Transverse colon (tissue), 4 donors: Measurements from ENCODE around the gene MAP3K8. TPM values are rescaled to one million over a fixed set of nuclear protein-coding genes. Genes with fewer than 3 reads are reported as not detected.
A peak's percentile ranks its signal among the peaks of the same experiment; 100 is the strongest.

Experiments
- DNase-seq: peaks from one replicate; pipeline ENCODE4 v3.0.0-alpha.2; 2019
- H3K27ac ChIP-seq, 4 donors: fragments of 200-600 bp; sonication (generic); 2 replicates each; pipeline ENCODE4 v1.5.1; 2016 to 2018; ENCODE audit warnings: inconsistent platforms in 4 of 4
- H3K27me3 ChIP-seq: fragments of 200-600 bp; sonication (generic); 2 replicates; pipeline ENCODE4 v1.5.1; 2017; ENCODE audit warnings: inconsistent platforms
- H3K36me3 ChIP-seq, 4 donors: fragments of 200-600 bp; sonication (generic); 2 replicates each; pipeline ENCODE4 v1.5.1; 2017 to 2019; ENCODE audit warnings: inconsistent platforms in 4 of 4
- H3K4me1 ChIP-seq, 4 donors: fragments of 200-600 bp; sonication (generic); 2 replicates each; pipeline ENCODE4 v1.5.1; 2017 to 2020; ENCODE audit warnings: inconsistent platforms in 4 of 4
- H3K4me3 ChIP-seq, 4 donors: fragments of 200-600 bp; sonication (generic); 1 replicate in 1 of 4; 2 replicates in 3 of 4; pipeline versions ENCODE4 v1.5.1 to v1.6.1; 2017 to 2019; ENCODE audit warnings: inconsistent platforms in 4 of 4
- H3K9me3 ChIP-seq, 2 donors: fragments of 200-600 bp; sonication (generic); 2 replicates each; pipeline ENCODE4 v1.5.1; 2017 to 2019; ENCODE audit warnings: inconsistent platforms in 2 of 2
- CTCF ChIP-seq, 5 experiments: fragments of 200-600 bp in 3 of 5; fragments of 450-650 bp in 2 of 5; sonication (generic) in 3 of 5; IDR thresholded peaks; 1 replicate in 2 of 5; 2 replicates in 3 of 5; pipeline ENCODE4 v1.5.1; 2016 to 2017; ENCODE audit warnings: antibody characterized with exemption in 5 of 5, inconsistent platforms in 3 of 5, mild to moderate bottlenecking in 2 of 5, moderate library complexity in 1 of 5
- EP300 ChIP-seq: sonication (generic); formaldehyde crosslinking; IDR thresholded peaks from one replicate; pipeline ENCODE4 v1.6.1; 2017; ENCODE audit warnings: antibody characterized with exemption, low read depth
- POLR2A ChIP-seq: fragments of 450-650 bp; IDR thresholded peaks from one replicate; pipeline ENCODE4 v1.6.1; 2016; ENCODE audit warnings: antibody characterized with exemption, mild to moderate bottlenecking, moderate library complexity
- POLR2AphosphoS5 ChIP-seq, 3 donors: sonication (generic); formaldehyde crosslinking; IDR thresholded peaks; one replicate each; pipeline ENCODE4 v1.6.1; 2016; ENCODE audit warnings: antibody characterized with exemption in 3 of 3
- WGBS, 2 donors: methylation state at CpG; one replicate each; pipeline ENCODE4 v1.1.5; 2018; ENCODE audit warnings: low coverage in 1 of 2; 5-methylcytosine and 5-hydroxymethylcytosine counted together
- in situ Hi-C, 4 donors: fragments of 200-750 bp; cut with MboI; loops; one replicate each; pipeline versions ENCODE4 v1.15.0 to v1.15.1; 2017; ENCODE audit warnings: low sequenced_read_pairs in 3 of 4, low pct_ligation_motif_present in 1 of 4, low pct_unique_long_range_greater_than_20kb in 1 of 4
- intact Hi-C: fragments of 100-400 bp; cut with DNase I; formaldehyde crosslinking; loops from one replicate; pipeline ENCODE4 v1.15.1; 2023; ENCODE audit warnings: low total_unique reads
- total RNA-seq, 4 donors: library from RNA; depleted of rRNA; stranded (reverse); fragments of >200 nt; gene quantifications; one replicate each; pipeline ENCODE4 v1.1.0, GENCODE V29; 2016

MAP3K8 gene
- total RNA-seq, 4 donors from 2014 or later = 2.2 to 26.7 (median 11.8) TPM

DNA sequence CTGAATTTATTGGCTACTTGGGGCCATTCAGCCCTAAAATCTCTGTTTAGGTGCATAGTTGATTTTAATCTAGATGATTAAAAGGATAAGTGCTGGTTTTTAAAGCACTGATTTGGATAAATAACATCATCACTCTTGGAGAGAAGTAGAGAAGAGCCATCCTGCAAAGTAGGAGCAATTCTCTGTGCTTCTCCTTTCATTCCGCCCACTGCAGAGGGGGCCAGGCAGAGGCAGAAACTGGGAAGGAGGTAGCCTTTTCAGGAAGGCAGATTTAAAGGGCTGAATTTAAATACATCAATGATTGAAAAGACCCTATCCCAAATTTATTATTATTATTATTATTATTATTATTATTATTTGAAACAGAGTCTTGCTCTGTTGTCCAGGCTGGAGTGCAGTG lies 14.1 kb downstream of the MAP3K8 start:
- TF ChIP-seq EP300 = no peak
- in situ Hi-C loops = no loop called here
- no peak overlapping the region for H3K27ac ChIP-seq

DNA sequence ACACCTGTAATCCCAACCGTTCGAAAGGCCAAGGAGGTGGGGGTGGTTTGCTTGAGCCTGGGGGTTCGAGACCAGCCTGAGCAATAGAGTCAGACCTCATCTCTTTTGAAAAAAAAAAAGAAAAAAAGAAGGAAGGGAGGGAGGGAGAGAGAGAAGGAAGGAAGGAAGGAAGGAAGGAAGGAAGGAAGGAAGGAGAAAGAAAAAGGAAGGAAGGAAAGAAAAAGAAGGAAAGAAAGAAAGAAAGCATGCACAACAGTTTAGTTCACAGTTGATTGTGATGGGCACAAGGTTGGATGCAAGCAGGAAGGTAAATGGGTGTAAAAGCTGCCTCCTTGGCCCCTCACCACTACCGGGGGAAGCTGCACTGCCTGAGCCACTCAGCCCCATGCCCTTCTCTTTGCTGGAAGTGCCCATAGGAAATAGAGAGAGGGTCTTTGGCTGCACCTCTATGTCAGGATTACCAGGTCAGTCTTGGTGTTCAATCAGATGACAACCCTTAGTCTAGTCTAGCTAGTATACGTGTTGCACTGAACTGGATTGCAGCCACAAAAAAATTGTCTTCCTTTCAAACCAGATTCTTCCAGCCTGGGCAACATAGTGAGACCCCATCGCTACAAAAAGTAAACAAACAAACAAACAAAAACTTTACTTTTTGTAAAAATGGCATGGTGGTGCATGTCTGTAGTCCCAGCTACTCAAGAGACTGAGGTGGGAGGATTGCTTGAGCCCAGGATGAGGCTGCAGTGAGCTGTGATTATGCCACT lies 20.0 kb downstream of the MAP3K8 start:
- intact Hi-C loops (no loop called here), in situ Hi-C loops (no loop called here)
- Histone ChIP-seq H3K36me3 (peaks cover 0 to 26% (median 14%) of the 10 kb centered on the region in 4 donors), H3K4me3 (no peak overlapping the region), H3K4me1 (peaks cover 0 to 32% (median 12%) of the 10 kb centered on the region in 4 donors), H3K27ac (peak overlapping the region; percentile 68 to 84 (median 72)), H3K27me3 (no peaks in the 10 kb centered on the region), H3K9me3 (no peaks in the 10 kb centered on the region)
- DNase-seq = no peak
- TF ChIP-seq EP300 (no peak), POLR2A (no peak), CTCF (IDR thresholded peaks at IDR 0.05) (no peak), POLR2AphosphoS5 (IDR thresholded peaks at IDR 0.05) (no peak)
- WGBS, 2 donors = 84 to 100% methylated on average over 2 to 6 of the region's 6 CpGs

More for the DNA sequence above, 14.1 kb downstream of the MAP3K8 start:
- no peak overlapping the region for H3K4me3 ChIP-seq
- peaks cover 0 to 16% (median 3%) of the 10 kb centered on the region in 4 donors for H3K4me1 ChIP-seq
- peaks cover 0 to 30% (median 14%) of the 10 kb centered on the region in 4 donors for H3K36me3 ChIP-seq
- H3K9me3 ChIP-seq = no peaks in the 10 kb centered on the region
- no peak for DNase-seq
- intact Hi-C loops = no loop called here
- WGBS, 2 donors = 94 to 100% methylated on average over 1 of the region's 1 CpG
- no peaks in the 10 kb centered on the region for H3K27me3 ChIP-seq

DNA sequence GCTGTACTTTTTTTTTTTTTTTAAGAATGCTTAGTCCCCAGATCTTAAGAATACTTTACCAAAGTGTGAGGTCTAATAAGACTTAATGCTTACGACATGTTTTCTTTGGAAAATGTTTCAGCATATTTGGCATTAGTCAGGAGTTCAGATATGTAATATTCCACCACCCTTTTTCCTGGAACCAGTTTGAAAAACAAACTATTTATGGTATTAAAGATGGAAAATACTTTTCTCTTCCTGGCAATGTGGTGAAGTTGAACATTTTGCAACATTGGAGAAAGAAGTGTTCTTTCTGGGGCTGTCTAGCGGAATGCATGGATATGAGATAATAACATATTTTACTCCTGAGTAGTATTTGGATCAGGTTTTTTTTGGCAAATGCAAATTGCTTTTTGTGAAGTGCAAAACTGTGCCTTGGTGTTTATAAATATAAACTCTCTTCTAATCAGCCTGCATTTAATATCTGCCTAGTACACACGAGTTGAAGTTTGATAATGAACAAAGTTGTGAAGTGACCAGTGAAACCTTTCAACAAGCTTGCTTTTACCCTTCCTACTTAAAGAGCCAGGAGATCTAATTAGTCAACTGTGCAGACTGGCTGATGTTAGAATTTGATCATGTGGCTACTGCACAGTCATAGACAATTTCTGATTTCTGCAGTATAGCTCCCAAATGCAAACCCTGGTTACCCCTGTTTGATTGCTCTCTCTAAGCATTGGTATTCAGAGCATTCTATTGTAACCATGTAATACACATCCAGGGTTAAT lies 20.9 kb downstream of the MAP3K8 start:
- peaks cover 0 to 31% (median 15%) of the 10 kb centered on the region in 4 donors for H3K36me3 ChIP-seq
- no peaks in the 10 kb centered on the region for H3K9me3 ChIP-seq
- intact Hi-C loops = no loop called here
- peaks cover 0 to 34% (median 17%) of the 10 kb centered on the region in 4 donors for H3K4me1 ChIP-seq
- TF ChIP-seq POLR2A = no peak
- TF ChIP-seq EP300 = peak; percentile 86
- peak; percentile 34 to 77 (median 76) for TF ChIP-seq POLR2AphosphoS5 (IDR thresholded peaks at IDR 0.05)
- DNase-seq = no peak
- H3K4me3 ChIP-seq = no peak overlapping the region
- 56 to 57% methylated on average over 3 of the region's 3 CpGs for WGBS, 2 donors
- H3K27me3 ChIP-seq = no peaks in the 10 kb centered on the region
- H3K27ac ChIP-seq = peak overlapping the region; percentile 68 to 84 (median 72)
- in situ Hi-C loops = no loop called here

- Histone ChIP-seq H3K9me3 (no peaks in the 10 kb centered on the region), H3K36me3 (peaks cover 0 to 32% (median 12%) of the 10 kb centered on the region in 4 donors), H3K4me3 (no peak overlapping the region), H3K4me1 (peaks cover 0 to 34% (median 17%) of the 10 kb centered on the region in 4 donors), H3K27me3 (no peaks in the 10 kb centered on the region), H3K27ac (peak overlapping the region; percentile 68 to 84 (median 72))
- intact Hi-C loops (no loop called here), in situ Hi-C loops (no loop called here)
- WGBS, 2 donors = 75% methylated on average over 4 of the region's 4 CpGs; no CpG with 5 or more reads in 1 of the 2 donors
- no peak for TF ChIP-seq POLR2A
- no peak for TF ChIP-seq EP300
- no peak for TF ChIP-seq CTCF (IDR thresholded peaks at IDR 0.05)
- no peak for TF ChIP-seq POLR2AphosphoS5 (IDR thresholded peaks at IDR 0.05)
- peak; percentile 31 for DNase-seq
Observed at GRCh38 chr10:30455816-30456215, 21.8 kb downstream of the MAP3K8 start.

GRCh38 chr10:30456266-30456665 lies 22.3 kb downstream of the MAP3K8 start:
- WGBS, 2 donors = 56 to 62% methylated on average over 4 of the region's 4 CpGs
- intact Hi-C loops (no loop called here), in situ Hi-C loops (no loop called here)
- Histone ChIP-seq H3K4me1 (peaks cover 0 to 34% (median 17%) of the 10 kb centered on the region in 4 donors), H3K4me3 (no peak overlapping the region), H3K9me3 (no peaks in the 10 kb centered on the region), H3K27ac (peak overlapping the region; percentile 68 to 84 (median 72)), H3K27me3 (no peaks in the 10 kb centered on the region), H3K36me3 (peaks cover 0 to 37% (median 15%) of the 10 kb centered on the region in 4 donors)
- peak; percentile 42 for DNase-seq
- TF ChIP-seq EP300 = no peak
- TF ChIP-seq CTCF (IDR thresholded peaks at IDR 0.05) = no peak
- no peak for TF ChIP-seq POLR2A
